ENCODE measurements around the gene CDK5RAP3. TPM values are rescaled to one million over a fixed set of nuclear protein-coding genes. Genes with fewer than 3 reads are reported as not detected.

Gene CDK5RAP3
- total and polyA plus RNA-seq, 2 of the 13 experiments (the other 11 are each of a cell fraction or from before 2014, with no cell fraction given) = 128 to 154 TPM

DNA sequence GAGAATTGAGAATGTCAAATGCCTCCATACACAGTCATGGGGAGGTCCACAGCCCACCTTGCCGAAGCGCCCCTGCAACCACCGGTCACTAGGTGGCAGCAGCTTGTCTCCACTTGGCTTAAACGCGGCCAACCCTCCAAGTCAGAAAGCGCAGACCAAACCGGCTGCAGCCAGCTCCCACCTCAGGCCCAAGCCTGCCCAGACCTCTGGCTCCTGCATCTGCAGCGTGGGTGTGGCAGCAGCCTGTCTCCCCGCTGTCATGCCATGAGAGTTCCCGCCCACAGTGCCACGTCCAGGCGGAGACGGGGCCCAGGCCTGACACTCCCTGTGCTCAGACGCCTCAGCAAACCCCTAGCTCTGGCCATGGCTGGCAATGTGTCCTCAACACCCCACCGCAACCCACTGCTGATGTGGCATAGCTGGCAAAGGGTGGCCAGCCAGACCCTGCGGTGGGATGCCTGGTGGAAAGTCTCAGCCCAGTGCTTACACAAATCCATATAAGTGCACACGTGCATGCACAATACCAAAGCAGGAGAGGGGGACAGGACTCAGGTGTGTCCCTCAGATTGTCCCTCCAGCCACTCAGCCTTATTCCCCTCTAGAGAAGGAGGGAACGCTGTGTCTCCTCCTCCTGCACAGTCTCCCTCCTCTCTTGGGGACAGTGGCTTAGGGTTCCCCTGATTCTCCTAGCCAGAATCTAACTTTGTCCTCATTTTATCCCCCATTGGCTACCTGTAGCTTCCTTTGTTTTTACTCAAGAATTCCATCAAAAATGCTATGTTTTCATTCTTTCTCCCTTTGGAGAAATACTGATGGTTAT is 55.8 kb downstream of the CDK5RAP3 start (continued):
- TF ChIP-seq, protein P1, sequence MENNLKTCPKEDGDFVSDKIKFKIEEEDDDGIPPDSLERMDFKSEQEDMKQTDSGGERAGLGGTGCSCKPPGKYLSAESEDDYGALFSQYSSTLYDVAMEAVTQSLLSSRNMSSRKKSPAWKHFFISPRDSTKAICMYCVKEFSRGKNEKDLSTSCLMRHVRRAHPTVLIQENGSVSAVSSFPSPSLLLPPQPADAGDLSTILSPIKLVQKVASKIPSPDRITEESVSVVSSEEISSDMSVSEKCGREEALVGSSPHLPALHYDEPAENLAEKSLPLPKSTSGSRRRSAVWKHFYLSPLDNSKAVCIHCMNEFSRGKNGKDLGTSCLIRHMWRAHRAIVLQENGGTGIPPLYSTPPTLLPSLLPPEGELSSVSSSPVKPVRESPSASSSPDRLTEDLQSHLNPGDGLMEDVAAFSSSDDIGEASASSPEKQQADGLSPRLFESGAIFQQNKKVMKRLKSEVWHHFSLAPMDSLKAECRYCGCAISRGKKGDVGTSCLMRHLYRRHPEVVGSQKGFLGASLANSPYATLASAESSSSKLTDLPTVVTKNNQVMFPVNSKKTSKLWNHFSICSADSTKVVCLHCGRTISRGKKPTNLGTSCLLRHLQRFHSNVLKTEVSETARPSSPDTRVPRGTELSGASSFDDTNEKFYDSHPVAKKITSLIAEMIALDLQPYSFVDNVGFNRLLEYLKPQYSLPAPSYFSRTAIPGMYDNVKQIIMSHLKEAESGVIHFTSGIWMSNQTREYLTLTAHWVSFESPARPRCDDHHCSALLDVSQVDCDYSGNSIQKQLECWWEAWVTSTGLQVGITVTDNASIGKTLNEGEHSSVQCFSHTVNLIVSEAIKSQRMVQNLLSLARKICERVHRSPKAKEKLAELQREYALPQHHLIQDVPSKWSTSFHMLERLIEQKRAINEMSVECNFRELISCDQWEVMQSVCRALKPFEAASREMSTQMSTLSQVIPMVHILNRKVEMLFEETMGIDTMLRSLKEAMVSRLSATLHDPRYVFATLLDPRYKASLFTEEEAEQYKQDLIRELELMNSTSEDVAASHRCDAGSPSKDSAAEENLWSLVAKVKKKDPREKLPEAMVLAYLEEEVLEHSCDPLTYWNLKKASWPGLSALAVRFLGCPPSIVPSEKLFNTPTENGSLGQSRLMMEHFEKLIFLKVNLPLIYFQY (CRISPR knock-in tag; IDR thresholded peaks at IDR 0.05; ENCODE audit: borderline replicate concordance) = 0 out of 2 replicates have a peak, but pooled peaks have one; percentile 41
- TF ChIP-seq, protein P2, sequence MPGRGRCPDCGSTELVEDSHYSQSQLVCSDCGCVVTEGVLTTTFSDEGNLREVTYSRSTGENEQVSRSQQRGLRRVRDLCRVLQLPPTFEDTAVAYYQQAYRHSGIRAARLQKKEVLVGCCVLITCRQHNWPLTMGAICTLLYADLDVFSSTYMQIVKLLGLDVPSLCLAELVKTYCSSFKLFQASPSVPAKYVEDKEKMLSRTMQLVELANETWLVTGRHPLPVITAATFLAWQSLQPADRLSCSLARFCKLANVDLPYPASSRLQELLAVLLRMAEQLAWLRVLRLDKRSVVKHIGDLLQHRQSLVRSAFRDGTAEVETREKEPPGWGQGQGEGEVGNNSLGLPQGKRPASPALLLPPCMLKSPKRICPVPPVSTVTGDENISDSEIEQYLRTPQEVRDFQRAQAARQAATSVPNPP (CRISPR knock-in tag; IDR thresholded peaks at IDR 0.05) = no peak
- no peak for TF ChIP-seq MAZ (IDR thresholded peaks at IDR 0.05; ENCODE audit: borderline replicate concordance, low read depth, low read length)
- no peak for TF ChIP-seq MAZ (CRISPR knock-in tag; IDR thresholded peaks at IDR 0.05; ENCODE audit: low read depth)
- TF ChIP-seq, protein P3, sequence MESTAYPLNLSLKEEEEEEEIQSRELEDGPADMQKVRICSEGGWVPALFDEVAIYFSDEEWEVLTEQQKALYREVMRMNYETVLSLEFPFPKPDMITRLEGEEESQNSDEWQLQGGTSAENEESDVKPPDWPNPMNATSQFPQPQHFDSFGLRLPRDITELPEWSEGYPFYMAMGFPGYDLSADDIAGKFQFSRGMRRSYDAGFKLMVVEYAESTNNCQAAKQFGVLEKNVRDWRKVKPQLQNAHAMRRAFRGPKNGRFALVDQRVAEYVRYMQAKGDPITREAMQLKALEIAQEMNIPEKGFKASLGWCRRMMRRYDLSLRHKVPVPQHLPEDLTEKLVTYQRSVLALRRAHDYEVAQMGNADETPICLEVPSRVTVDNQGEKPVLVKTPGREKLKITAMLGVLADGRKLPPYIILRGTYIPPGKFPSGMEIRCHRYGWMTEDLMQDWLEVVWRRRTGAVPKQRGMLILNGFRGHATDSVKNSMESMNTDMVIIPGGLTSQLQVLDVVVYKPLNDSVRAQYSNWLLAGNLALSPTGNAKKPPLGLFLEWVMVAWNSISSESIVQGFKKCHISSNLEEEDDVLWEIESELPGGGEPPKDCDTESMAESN (CRISPR knock-in tag; conservative IDR thresholded peaks at IDR 0.05) = no peak
- TF ChIP-seq SRSF4 (IDR thresholded peaks at IDR 0.05; ENCODE audit: low read depth, low read length, poor library complexity, severe bottlenecking) = no peak
- no peak for TF ChIP-seq NRL (CRISPR knock-in tag; IDR thresholded peaks at IDR 0.05; ENCODE audit: borderline replicate concordance)
- TF ChIP-seq SCMH1 (CRISPR knock-in tag; IDR thresholded peaks at IDR 0.05; ENCODE audit: borderline replicate concordance) = no peak
- TF ChIP-seq, protein P4, sequence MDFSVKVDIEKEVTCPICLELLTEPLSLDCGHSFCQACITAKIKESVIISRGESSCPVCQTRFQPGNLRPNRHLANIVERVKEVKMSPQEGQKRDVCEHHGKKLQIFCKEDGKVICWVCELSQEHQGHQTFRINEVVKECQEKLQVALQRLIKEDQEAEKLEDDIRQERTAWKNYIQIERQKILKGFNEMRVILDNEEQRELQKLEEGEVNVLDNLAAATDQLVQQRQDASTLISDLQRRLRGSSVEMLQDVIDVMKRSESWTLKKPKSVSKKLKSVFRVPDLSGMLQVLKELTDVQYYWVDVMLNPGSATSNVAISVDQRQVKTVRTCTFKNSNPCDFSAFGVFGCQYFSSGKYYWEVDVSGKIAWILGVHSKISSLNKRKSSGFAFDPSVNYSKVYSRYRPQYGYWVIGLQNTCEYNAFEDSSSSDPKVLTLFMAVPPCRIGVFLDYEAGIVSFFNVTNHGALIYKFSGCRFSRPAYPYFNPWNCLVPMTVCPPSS (IDR thresholded peaks at IDR 0.05) = no peak
- no peak for TF ChIP-seq ZNF674 (CRISPR knock-in tag; IDR thresholded peaks at IDR 0.05; ENCODE audit: low read depth)
- TF ChIP-seq MED13 (CRISPR knock-in tag; IDR thresholded peaks at IDR 0.05) = no peak
- no peak for TF ChIP-seq SNAPC2 (CRISPR knock-in tag; IDR thresholded peaks at IDR 0.05)
- no peak for TF ChIP-seq ZNF460 (CRISPR knock-in tag; IDR thresholded peaks at IDR 0.05; ENCODE audit: borderline replicate concordance)
- TF ChIP-seq, protein P5, sequence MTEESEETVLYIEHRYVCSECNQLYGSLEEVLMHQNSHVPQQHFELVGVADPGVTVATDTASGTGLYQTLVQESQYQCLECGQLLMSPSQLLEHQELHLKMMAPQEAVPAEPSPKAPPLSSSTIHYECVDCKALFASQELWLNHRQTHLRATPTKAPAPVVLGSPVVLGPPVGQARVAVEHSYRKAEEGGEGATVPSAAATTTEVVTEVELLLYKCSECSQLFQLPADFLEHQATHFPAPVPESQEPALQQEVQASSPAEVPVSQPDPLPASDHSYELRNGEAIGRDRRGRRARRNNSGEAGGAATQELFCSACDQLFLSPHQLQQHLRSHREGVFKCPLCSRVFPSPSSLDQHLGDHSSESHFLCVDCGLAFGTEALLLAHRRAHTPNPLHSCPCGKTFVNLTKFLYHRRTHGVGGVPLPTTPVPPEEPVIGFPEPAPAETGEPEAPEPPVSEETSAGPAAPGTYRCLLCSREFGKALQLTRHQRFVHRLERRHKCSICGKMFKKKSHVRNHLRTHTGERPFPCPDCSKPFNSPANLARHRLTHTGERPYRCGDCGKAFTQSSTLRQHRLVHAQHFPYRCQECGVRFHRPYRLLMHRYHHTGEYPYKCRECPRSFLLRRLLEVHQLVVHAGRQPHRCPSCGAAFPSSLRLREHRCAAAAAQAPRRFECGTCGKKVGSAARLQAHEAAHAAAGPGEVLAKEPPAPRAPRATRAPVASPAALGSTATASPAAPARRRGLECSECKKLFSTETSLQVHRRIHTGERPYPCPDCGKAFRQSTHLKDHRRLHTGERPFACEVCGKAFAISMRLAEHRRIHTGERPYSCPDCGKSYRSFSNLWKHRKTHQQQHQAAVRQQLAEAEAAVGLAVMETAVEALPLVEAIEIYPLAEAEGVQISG (CRISPR knock-in tag; IDR thresholded peaks at IDR 0.05) = peak; percentile 75
- no peak for TF ChIP-seq ZNF616 (CRISPR knock-in tag; IDR thresholded peaks at IDR 0.05; ENCODE audit: low read depth)
- no peak for TF ChIP-seq ZNF670 (CRISPR knock-in tag; IDR thresholded peaks at IDR 0.05; ENCODE audit: borderline replicate concordance)
- no peak for TF ChIP-seq KLF6 (CRISPR knock-in tag; IDR thresholded peaks at IDR 0.05)
